GM19372 (cell line): ENCODE measurements around the gene PIGA.
"Not testable (repeated sequence)": the region's sequence is repeated elsewhere in the genome, so short reads cannot be mapped to it uniquely, and the experiment has no call there.

ENCODE experiments used
- ATAC-seq: cut with Tn5 transposase; IDR thresholded peaks from one replicate; pipeline ENCODE4 v1.9.1; 2021; ENCODE audit warnings: mild to moderate bottlenecking, low read depth, moderate library complexity; ENCODE audit not compliant: unreplicated experiment

Gene PIGA

GRCh38 chrX:15322072-15322471, 13.3 kb downstream of the PIGA start:
- ATAC-seq: no peak

- ATAC-seq: no peak
Observed at GRCh38 chrX:15321447-15321846, 13.9 kb downstream of the PIGA start.

GRCh38 chrX:15320297-15320696, 15.0 kb downstream of the PIGA start:
- ATAC-seq: no peak

- no peak for ATAC-seq
Observed at GRCh38 chrX:15319075-15319474, 16.2 kb downstream of the PIGA start.

- no peak for ATAC-seq
Observed at GRCh38 chrX:15315509-15315908, 19.8 kb downstream of the PIGA start, which contains the start of gene ASB11. Gene ASB11 (minus strand): TSS chrX:15315640. CDS start chrX:15315605, 35 bp downstream.

- no peak for ATAC-seq
Observed at GRCh38 chrX:15314472-15314871, 20.9 kb downstream of the PIGA start.

GRCh38 chrX:15311119-15311518, 24.2 kb downstream of the PIGA start:
- no peak for ATAC-seq

- no peak for ATAC-seq
Observed at GRCh38 chrX:15310117-15310516, 25.2 kb downstream of the PIGA start.

- ATAC-seq: not testable (repeated sequence)
Observed at GRCh38 chrX:15305899-15306298, 29.4 kb downstream of the PIGA start.

GRCh38 chrX:15301924-15302323, 33.4 kb downstream of the PIGA start:
- ATAC-seq: no peak

GRCh38 chrX:15299941-15300851, 35.1 kb downstream of the PIGA start:
- no peak for ATAC-seq

- ATAC-seq: no peak
Observed at GRCh38 chrX:15298780-15299179, 36.5 kb downstream of the PIGA start.

- ATAC-seq: no peak
Observed at GRCh38 chrX:15298201-15298600, 37.1 kb downstream of the PIGA start.

GRCh38 chrX:15293451-15293850, 41.9 kb downstream of the PIGA start:
- no peak for ATAC-seq

GRCh38 chrX:15292861-15293260, 42.5 kb downstream of the PIGA start:
- ATAC-seq: no peak

GRCh38 chrX:15277604-15278003, 57.7 kb downstream of the PIGA start:
- no peak for ATAC-seq

- ATAC-seq: no peak
Observed at GRCh38 chrX:15274946-15275345, 60.4 kb downstream of the PIGA start.

GRCh38 chrX:15273275-15273674, 62.0 kb downstream of the PIGA start:
- not testable (repeated sequence) for ATAC-seq

GRCh38 chrX:15271757-15272156, 63.6 kb downstream of the PIGA start:
- ATAC-seq: no peak

GRCh38 chrX:15269618-15270521, 65.5 kb downstream of the PIGA start, which contains the start of gene ASB9:
Gene ASB9 (minus strand): TSS chrX:15270083. CDS start chrX:15269874, 209 bp downstream.
- ATAC-seq: no peak
